Neural cell (in vitro differentiated cells): ENCODE measurements around the gene ANGPTL2. TPM values are rescaled to one million over a fixed set of nuclear protein-coding genes. Genes with fewer than 3 reads are reported as not detected.

Experiments used
- H2AFZ ChIP-seq: fragments of 200-600, 300-800 bp; sonication (generic), shearing (Covaris generic); 2 replicates; pipeline ENCODE4 v1.6.0; 2014; ENCODE audit warnings: low read depth, mild to moderate bottlenecking, antibody characterized with exemption, low read length, moderate library complexity
- H3F3A ChIP-seq: fragments of 200-600 bp; shearing (Covaris generic); 2 replicates; pipeline ENCODE4 v1.6.1; 2016; ENCODE audit warnings: mild to moderate bottlenecking, moderate library complexity, mixed read lengths, antibody characterized with exemption, low read length; ENCODE audit not compliant: insufficient read depth, poor library complexity, severe bottlenecking
- H3K27ac ChIP-seq: fragments of 200-600, 300-800 bp; sonication (generic), shearing (Covaris generic); 2 replicates; pipeline ENCODE4 v1.5.1; 2014; ENCODE audit warnings: mild to moderate bottlenecking, low read length, moderate library complexity
- H3K27me3 ChIP-seq: fragments of 300-800, 200-600 bp; sonication (generic), shearing (Covaris generic); 2 replicates; pipeline ENCODE4 v1.6.0; 2014; ENCODE audit warnings: mild to moderate bottlenecking, low read depth, low read length, moderate library complexity; ENCODE audit not compliant: insufficient read depth
- H3K36me3 ChIP-seq: fragments of 300-800, 200-600 bp; sonication (generic), shearing (Covaris generic); 2 replicates; pipeline ENCODE4 v1.5.1; 2014; ENCODE audit warnings: mild to moderate bottlenecking, antibody characterized with exemption, low read length, moderate library complexity; ENCODE audit not compliant: insufficient read depth
- H3K4me2 ChIP-seq: fragments of 300-800, 200-600 bp; sonication (generic), shearing (Covaris generic); 2 replicates; pipeline ENCODE4 v1.6.0; 2014; ENCODE audit warnings: mild to moderate bottlenecking, low read length
- H3K4me3 ChIP-seq: fragments of 300-800, 200-600 bp; sonication (generic), shearing (Covaris generic); 2 replicates; pipeline ENCODE4 v1.5.1; 2014; ENCODE audit warnings: mild to moderate bottlenecking, low read length, moderate library complexity
- H3K79me2 ChIP-seq: fragments of 200-600 bp; shearing (Covaris generic); replicated peaks from 2 replicates; pipeline ENCODE4 v1.6.0; 2014; ENCODE audit warnings: mild to moderate bottlenecking, low read length, moderate library complexity; ENCODE audit not compliant: insufficient read depth
- H3K9ac ChIP-seq: fragments of 300-800, 200-600 bp; sonication (generic), shearing (Covaris generic); 2 replicates; pipeline ENCODE4 v1.6.1; 2016; ENCODE audit warnings: mild to moderate bottlenecking, low read length, mixed read lengths
- H3K9me2 ChIP-seq: fragments of 200-600 bp; shearing (Covaris generic); 2 replicates; pipeline ENCODE4 v1.6.1; 2016; ENCODE audit warnings: mild to moderate bottlenecking, low read length, mixed read lengths; ENCODE audit not compliant: insufficient read depth
- H3K9me3 ChIP-seq: fragments of 200-600, 300-800 bp; sonication (generic), shearing (Covaris generic); 2 replicates; pipeline ENCODE4 v1.6.1; 2016; ENCODE audit warnings: mild to moderate bottlenecking, mixed run types, low read length, moderate library complexity, mixed read lengths
- H4K20me1 ChIP-seq: fragments of 200-600 bp; shearing (Covaris generic); 2 replicates; pipeline ENCODE4 v1.6.1; 2016; ENCODE audit warnings: mild to moderate bottlenecking, mixed run types; ENCODE audit not compliant: insufficient read depth
- CTCF ChIP-seq: fragments of 450-650 bp; IDR thresholded peaks from 2 replicates; pipeline ENCODE4 v1.5.1; 2014; ENCODE audit warnings: antibody characterized with exemption, mild to moderate bottlenecking, moderate library complexity; ENCODE audit not compliant: poor library complexity, severe bottlenecking
- EP300 ChIP-seq: fragments of 450-650 bp; conservative IDR thresholded peaks from 2 replicates; pipeline ENCODE4 v1.6.1; 2014; ENCODE audit warnings: antibody characterized with exemption, mild to moderate bottlenecking, moderate library complexity; ENCODE audit not compliant: poor library complexity, severe bottlenecking
- EZH2 ChIP-seq: fragments of 200-600, 300-800 bp; shearing (Covaris generic), sonication (generic); IDR thresholded peaks from 2 replicates; pipeline ENCODE4 v1.6.1; 2014; ENCODE audit warnings: antibody characterized with exemption, low read length, borderline replicate concordance, mild to moderate bottlenecking; ENCODE audit not compliant: insufficient read depth, poor library complexity, severe bottlenecking
- MXI1 ChIP-seq: fragments of 450-650 bp; conservative IDR thresholded peaks from 2 replicates; pipeline ENCODE4 v1.6.1; 2014; ENCODE audit warnings: antibody characterized with exemption, mild to moderate bottlenecking; ENCODE audit not compliant: poor library complexity, severe bottlenecking
- POLR2AphosphoS5 ChIP-seq: IDR thresholded peaks from 2 replicates; pipeline ENCODE4 v1.6.1; 2012
- RAD21 ChIP-seq: fragments of 450-650 bp; conservative IDR thresholded peaks from 2 replicates; pipeline ENCODE4 v1.6.1; 2014; ENCODE audit warnings: antibody characterized with exemption, mild to moderate bottlenecking, moderate library complexity
- REST ChIP-seq: IDR thresholded peaks from 2 replicates; pipeline ENCODE4 v1.6.1; 2012; ENCODE audit warnings: borderline replicate concordance
- SMC3 ChIP-seq: fragments of 450-650 bp; conservative IDR thresholded peaks from 2 replicates; pipeline ENCODE4 v1.6.1; 2014; ENCODE audit warnings: antibody characterized with exemption, mild to moderate bottlenecking, moderate library complexity; ENCODE audit not compliant: poor library complexity
- TAF1 ChIP-seq: IDR thresholded peaks from 2 replicates; pipeline ENCODE4 v1.6.1; 2012; ENCODE audit warnings: low read depth
- polyA plus RNA-seq: library from polyadenylated mRNA; depleted of rRNA; stranded (reverse); fragments of >200 nt; gene quantifications from 2 replicates; pipeline ENCODE4 v1.2.3, GENCODE V29; 2014

Gene ANGPTL2
- polyA plus RNA-seq, 1 donor from 2014 or later = not detected

GRCh38 chr9:127093319-127094020, 29.0 kb downstream of the ANGPTL2 start:
- Histone ChIP-seq H3K9me3 (no peaks in the 10 kb centered on the region), H3K36me3 (no peaks in the 10 kb centered on the region), H3F3A (no peaks in the 10 kb centered on the region), H3K27ac (no peak overlapping the region), H3K79me2 (no peaks in the 10 kb centered on the region), H3K4me2 (no peak overlapping the region), H3K27me3 (no peaks in the 10 kb centered on the region), H2AFZ (no peak overlapping the region), H3K4me3 (no peak overlapping the region), H3K9me2 (no peaks in the 10 kb centered on the region), H4K20me1 (no peaks in the 10 kb centered on the region), H3K9ac (no peak overlapping the region)
- no peak for TF ChIP-seq MXI1
- TF ChIP-seq SMC3 = no peak
- TF ChIP-seq CTCF = no peak
- TF ChIP-seq EZH2 = no peak
- no peak for TF ChIP-seq RAD21
- no peak for TF ChIP-seq TAF1
- TF ChIP-seq EP300 = no peak
- TF ChIP-seq REST = no peak
- TF ChIP-seq POLR2AphosphoS5 = no peak

GRCh38 chr9:127092041-127092608, 30.3 kb downstream of the ANGPTL2 start:
- Histone ChIP-seq H3F3A (no peaks in the 10 kb centered on the region), H4K20me1 (no peaks in the 10 kb centered on the region), H2AFZ (no peak overlapping the region), H3K27ac (no peak overlapping the region), H3K9me3 (no peaks in the 10 kb centered on the region), H3K4me3 (no peak overlapping the region), H3K79me2 (no peaks in the 10 kb centered on the region), H3K9me2 (no peaks in the 10 kb centered on the region), H3K9ac (no peak overlapping the region), H3K36me3 (no peaks in the 10 kb centered on the region), H3K27me3 (no peaks in the 10 kb centered on the region), H3K4me2 (no peak overlapping the region)
- TF ChIP-seq POLR2AphosphoS5 = no peak
- no peak for TF ChIP-seq RAD21
- TF ChIP-seq EP300 = no peak
- TF ChIP-seq REST = no peak
- no peak for TF ChIP-seq SMC3
- TF ChIP-seq MXI1 = no peak
- TF ChIP-seq TAF1 = no peak
- TF ChIP-seq EZH2 = no peak
- no peak for TF ChIP-seq CTCF
